Fibroblast of villous mesenchyme (primary cell): ENCODE data around the gene CWC15. TPM values are rescaled to one million over a fixed set of nuclear protein-coding genes. Genes with fewer than 3 reads are reported as not detected.
"Not testable (repeated sequence)": the region's sequence is repeated elsewhere in the genome, so short reads cannot be mapped to it uniquely, and the experiment has no call there.

ENCODE experiments used
- DNase-seq: peaks from one replicate; pipeline ENCODE4 v3.0.0-alpha.2; 2010; ENCODE audit warnings: low read depth
- H3K4me3 ChIP-seq: 2 replicates; pipeline ENCODE4 v1.5.1; 2011; ENCODE audit warnings: low read depth, mild to moderate bottlenecking, low read length
- CTCF ChIP-seq: IDR thresholded peaks from 2 replicates; pipeline ENCODE4 v1.5.1; 2012; ENCODE audit warnings: low read depth, mild to moderate bottlenecking, low read length; ENCODE audit not compliant: insufficient read depth
- total RNA-seq: library from RNA; depleted of rRNA; stranded (reverse); fragments of >200 nt; gene quantifications from 2 replicates; pipeline ENCODE4 v1.2.3, GENCODE V29; 2012

Gene CWC15
- total RNA-seq, 1 donor = 35.0 TPM

GRCh38 chr11:94923004-94923334 lies 50.4 kb downstream of the CWC15 start:
- TF ChIP-seq CTCF = no peak
- DNase-seq = no peak
- H3K4me3 ChIP-seq = no peak overlapping the region

GRCh38 chr11:94922321-94923003 lies 50.9 kb downstream of the CWC15 start:
- H3K4me3 ChIP-seq = no peak overlapping the region
- no peak for TF ChIP-seq CTCF
- no peak for DNase-seq

DNA sequence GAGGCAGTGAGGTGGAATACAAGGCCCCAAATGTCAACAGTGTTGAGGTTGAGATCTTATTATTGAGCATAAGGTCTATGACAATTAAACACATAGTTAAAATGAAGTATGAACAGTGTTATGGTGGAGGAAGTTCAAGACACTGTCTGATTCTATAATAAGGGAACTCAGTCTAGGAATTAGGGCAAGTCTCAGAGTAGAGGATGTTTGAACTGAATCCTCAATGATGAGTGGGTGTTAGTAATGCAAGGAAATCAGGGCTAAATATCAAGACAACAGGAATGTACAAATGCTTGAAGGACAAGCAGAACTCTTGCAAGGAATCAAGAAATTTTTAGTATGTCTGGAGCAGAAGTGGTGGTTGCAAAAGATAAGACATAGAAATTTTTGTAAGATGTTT lies 53.0 kb downstream of the CWC15 start:
- DNase-seq = no peak
- no peak for TF ChIP-seq CTCF
- no peak overlapping the region for H3K4me3 ChIP-seq

DNA sequence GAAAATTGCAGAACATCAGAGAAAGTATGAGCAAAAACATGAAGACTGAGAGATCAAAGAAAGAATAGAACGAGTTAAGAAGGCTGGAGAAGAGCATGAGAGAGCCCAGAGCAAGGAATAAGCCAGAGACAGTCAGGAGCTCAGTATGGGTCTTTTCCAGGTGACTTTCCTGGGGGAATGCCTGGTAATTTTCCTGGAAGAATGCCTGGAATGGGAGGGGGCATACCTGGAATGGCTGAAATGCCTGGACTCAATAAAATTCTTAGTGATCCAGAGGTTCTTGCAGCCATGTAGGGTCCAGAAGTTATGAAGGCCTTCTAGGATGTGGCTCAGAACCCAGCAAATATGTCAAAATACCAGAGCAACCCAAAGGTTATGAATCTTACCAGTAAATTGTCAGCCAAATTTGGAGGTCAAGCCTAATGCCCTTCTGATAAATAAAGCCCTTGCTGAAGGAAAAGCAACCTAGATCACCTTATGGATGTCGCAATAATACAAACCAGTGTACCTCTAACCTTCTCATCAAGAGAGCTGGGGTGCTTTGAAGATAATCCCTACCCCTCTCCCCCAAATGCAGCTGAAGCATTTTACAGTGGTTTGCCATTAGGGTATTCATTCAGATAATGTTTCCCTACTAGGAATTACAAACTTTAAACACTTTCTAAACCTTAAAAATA lies 59.5 kb downstream of the CWC15 start:
- DNase-seq, H3K4me3 ChIP-seq: not testable (repeated sequence)

DNA sequence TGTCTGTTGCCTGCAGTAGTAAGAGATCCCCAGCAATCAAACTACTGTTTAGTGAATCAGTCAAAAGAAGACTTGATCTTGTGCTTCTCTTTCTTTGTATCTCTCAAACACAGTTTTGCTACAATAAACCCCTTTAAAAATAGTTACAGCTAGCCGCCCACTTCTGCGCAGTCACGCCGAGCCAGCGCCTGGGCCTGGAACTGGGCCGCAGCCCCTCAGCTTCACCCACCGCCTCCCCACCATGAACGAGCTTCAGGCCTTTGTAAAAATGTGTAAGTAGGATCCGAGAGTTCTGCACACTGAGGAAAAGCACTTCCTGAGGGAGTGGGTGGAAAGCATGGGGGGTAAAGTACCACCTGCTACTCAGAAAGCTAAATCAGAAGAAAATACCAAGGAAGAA lies 60.5 kb downstream of the CWC15 start:
- no peak for TF ChIP-seq CTCF
- no peak overlapping the region for H3K4me3 ChIP-seq
- no peak for DNase-seq

Other genes with a start within 250 kb of the CWC15 start
- gene AMOTL1, start 205.2 kb downstream of the CWC15 start, total RNA-seq = 25.9 and 27.7 TPM in 2 replicates
- 0.97 and 1.3 TPM in 2 replicates for gene KDM4D, start 153 bp upstream of the CWC15 start, total RNA-seq
- not detected in 2 replicates for gene KDM4E, start 51.7 kb upstream of the CWC15 start, total RNA-seq
- gene KDM4F, start 75.9 kb upstream of the CWC15 start, total RNA-seq = not detected in 2 replicates
- gene SRSF8, start 93.4 kb upstream of the CWC15 start, total RNA-seq = 17.4 and 19.0 TPM in 2 replicates
- gene ENDOD1, start 116.3 kb upstream of the CWC15 start, total RNA-seq = 20.3 and 40.6 TPM in 2 replicates